Measurements from ENCODE around the gene GUCY2D.
"Not testable (repeated sequence)": the region's sequence is repeated elsewhere in the genome, so short reads cannot be mapped to it uniquely, and the experiment has no call there.

The GUCY2D gene

DNA sequence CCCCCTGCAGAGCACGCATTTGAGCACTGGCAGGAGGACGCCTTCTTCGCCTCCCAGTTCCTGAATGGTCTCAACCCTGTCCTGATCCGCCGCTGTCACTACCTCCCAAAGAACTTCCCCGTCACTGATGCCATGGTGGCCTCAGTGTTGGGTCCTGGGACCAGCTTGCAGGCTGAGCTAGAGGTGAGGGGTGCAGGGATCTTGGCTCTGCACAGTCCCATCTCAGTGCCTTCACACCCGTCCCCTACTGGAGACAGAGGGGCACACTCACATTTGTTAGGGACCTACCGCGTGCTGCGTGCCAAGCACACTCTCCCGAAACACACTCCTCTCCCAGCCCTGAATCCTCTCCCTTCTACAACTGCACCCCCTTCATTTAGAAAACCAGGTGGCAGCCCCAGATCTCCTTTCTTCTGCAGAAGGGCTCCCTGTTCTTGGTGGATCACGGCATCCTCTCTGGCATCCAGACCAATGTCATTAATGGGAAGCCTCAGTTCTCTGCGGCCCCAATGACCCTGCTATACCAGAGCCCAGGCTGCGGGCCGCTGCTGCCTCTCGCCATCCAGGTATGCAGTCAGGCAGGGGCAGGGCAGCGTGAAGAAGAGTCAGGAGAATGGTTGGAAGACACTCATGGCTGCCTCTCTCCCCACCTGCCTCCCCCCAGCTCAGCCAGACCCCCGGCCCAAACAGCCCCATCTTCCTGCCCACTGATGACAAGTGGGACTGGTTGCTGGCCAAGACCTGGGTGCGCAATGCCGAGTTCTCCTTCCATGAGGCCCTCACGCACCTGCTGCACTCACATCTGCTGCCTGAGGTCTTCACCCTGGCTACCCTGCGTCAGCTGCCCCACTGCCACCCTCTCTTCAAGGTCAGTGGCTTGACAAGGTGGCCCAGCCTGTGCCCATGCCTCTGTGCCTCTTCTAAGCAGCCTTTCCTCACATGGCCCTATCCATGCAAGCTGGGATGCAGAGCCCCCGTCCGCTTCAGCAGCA is 42.7 kb downstream of the GUCY2D start:
- no peak for DNase-seq (ENCODE audit: low read depth)

DNA sequence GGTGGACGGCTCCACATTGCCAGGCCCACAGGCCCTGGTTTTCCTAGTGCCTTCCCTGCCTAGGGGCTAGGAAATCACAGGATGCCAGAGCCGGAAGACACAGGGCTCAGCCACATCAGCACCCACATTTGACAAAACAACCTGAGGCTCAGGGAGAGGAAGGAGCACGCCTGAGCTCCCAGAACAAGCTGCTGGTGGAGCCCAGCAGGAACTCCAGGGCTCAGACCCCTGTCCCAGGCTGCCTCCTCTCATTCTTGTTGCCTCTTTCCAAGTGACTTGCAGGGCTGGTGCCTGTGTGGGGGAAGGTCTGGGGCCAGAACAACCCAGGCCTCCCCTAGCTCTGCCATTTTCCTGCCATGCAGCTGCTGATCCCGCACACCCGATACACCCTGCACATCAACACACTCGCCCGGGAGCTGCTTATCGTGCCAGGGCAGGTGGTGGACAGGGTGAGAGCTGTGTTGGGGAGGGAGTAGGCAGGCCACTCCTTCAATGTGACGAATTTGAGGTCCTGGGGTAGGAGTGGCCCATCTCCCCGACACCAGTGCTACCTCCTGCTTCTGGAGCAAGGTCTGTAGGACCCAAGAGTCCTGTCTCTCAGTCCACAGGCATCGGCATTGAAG is 44.0 kb downstream of the GUCY2D start:
- DNase-seq (ENCODE audit: low read depth): no peak

DNA sequence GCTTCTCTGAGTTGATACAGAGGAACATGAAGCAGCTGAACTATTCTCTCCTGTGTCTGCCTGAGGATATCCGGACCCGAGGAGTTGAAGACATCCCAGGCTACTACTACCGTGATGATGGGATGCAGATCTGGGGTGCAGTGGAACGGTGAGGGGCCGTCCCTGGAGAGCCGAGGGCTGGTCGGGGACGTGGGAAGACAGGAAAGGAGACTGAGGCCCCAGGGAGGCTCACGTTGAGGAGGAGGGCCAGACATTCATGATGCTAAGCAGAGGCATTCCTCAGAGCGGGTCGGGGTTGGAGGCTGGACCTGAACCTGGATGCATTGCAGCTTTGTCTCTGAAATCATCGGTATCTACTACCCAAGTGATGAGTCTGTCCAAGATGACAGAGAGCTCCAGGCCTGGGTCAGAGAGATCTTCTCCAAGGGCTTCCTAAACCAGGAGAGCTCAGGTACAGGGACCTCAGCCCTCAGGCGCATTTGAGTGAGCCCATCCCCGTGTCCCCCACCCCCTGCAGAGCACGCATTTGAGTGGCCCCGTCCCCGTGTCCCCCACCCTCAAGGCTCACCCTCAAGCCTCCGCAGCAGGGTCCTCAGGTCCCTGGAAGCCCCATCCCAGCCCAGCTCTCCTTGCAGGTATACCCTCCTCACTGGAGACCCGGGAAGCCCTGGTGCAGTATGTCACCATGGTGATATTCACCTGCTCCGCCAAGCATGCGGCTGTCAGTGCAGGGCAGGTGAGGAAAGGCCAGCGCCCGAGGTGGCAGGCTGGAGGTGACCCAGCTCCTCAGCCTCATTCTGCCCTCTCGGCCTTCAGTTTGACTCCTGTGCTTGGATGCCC is 44.7 kb downstream of the GUCY2D start:
- DNase-seq (ENCODE audit: low read depth): no peak

DNA sequence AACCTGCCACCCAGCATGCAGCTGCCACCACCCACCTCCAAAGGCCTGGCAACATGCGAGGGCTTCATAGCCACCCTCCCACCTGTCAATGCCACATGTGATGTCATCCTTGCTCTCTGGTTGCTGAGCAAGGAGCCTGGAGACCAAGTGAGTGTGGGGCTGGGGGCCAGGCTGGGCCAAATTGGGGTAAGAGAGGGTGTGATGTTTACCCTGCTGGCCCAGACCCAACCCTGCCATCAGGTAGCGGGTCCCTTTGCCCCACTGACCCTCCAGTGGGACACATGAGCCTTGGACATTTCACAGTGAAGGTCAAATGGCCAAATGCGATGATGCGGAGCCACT is 45.3 kb downstream of the GUCY2D start:
- DNase-seq (ENCODE audit: low read depth): no peak

DNA sequence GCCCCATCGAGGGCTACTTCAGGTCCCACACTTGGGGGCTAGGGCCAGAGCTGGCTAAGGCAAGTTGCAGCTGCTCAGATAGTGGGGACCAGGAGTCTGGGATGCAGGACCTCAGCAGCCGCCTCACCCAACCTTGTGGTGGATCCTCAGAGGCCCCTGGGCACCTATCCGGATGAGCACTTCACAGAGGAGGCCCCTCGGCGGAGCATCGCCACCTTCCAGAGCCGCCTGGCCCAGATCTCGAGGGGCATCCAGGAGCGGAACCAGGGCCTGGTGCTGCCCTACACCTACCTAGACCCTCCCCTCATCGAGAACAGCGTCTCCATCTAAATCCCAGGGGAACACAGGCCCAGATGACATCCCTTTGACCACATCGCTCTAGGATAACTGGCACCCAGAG is 45.8 kb downstream of the GUCY2D start:
- no peak for DNase-seq (ENCODE audit: low read depth)

DNA sequence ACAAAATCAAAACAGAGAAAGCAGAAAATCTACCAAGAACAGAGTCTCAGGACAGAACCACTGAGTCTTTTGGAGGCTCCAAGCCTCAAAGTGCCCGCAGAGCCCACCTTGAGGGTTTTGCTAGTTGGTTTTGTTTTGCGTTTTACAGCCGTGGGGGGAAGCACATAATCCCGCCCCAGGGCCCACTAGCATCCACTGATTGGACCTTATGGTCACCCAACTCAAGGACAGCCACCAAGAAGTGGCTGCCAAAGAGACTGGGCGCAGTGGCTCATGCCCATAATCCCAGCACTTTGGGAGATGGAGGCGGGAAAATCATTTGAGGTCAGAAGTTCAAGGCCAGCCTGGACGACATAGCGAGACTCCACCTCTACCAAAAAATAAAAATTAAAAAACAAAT is 46.3 kb downstream of the GUCY2D start:
- no peak for DNase-seq (ENCODE audit: low read depth)

DNA sequence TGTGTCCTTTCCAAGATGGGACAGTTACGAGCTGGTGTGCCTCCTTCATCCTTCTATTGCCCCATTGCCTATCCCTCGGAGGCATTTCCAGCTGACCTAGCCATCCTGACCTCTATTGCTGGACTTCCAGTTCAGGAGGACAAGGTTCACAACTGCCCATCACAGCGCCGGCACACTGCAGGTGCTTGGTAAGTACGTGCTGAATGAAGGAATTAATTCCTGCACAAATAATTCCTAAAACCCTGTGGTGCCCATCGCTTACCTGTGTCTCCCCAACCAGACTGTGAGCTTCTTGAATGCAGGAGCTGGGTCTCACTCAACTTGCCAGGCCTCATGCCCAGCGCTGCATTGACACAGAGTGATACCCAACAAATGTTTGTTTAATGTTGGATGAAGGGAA is 49.4 kb downstream of the GUCY2D start:
- no peak for DNase-seq (ENCODE audit: low read depth)

DNA sequence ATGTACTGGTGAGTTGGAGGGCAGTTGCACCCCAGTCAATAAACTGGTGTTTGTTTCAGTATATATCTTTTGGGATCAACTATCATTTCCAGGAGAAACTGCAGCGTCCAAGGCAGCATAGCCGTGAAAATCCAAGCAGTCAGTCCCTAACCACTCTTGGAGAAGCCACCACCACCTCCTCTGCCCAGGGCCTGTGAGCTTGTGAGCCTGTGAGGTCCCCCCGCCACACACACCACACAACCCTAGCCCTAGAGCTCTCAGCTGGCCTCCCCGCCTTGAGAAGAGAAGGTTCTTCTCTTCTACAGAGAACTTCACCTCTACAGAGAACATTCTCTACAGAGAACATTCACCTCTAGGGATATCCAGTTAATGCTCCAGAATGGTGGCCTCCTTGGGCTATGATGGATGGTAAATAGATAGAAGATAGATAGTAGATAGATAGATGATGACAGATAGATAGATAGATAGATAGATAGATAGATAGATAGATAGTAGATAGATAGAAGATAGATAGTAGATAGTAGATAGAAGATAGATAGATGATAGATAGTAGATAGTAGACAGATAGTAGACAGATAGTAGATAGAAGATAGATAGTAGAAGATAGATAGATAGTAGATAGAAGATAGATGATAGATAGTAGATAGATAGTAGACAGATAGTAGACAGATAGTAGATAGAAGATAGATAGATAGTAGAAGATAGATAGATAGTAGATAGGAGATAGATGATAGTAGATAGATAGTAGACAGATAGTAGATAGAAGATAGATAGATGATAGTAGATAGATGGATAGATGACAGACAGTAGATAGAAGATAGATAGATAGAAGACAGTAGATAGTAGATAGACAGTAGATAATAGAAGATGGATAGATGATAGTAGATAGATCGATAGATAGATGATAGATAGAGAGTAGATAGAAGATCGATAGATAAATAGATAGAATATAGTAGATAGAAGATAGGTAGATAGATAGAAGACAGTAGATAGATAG is 50.1 kb downstream of the GUCY2D start:
- DNase-seq (ENCODE audit: low read depth): no peak

DNA sequence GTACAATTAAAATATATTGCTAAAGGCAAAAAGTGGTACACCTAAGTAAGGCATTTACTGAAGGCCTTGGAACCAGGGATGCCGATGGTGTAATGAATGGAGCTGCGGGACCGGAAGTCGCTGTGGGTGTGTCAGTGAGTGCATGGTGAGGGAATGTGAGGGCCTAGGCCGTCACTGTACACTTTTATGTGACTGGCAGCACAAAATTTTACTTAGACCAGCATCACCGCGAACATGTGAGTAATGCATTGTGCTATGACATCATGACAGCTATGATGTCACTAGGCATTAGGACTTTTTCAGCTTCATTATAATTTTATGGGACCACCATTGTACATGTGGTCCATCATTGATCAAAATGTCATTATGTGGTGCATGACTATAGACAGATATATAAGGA is 51.2 kb downstream of the GUCY2D start:
- DNase-seq (ENCODE audit: low read depth): no peak

DNA sequence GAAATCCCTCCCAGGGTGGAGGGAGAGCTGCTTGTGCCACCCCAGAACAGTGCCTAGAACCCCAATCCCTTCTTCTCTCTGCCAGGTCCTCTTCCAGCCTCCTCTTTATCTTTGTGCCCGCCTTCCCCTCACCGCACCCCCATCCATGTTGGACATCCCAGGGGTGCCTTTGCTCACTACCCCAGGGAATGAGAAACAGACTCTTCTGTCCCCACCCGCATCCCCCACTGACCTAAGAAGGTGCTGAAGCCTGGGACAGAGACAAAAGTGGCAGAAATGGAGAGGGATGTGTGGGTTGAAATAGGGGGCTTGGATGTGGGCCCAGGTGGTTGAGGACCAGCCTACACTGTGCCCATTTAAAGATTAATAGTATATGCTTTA is 53.4 kb downstream of the GUCY2D start:
- no peak for DNase-seq (ENCODE audit: low read depth)

DNA sequence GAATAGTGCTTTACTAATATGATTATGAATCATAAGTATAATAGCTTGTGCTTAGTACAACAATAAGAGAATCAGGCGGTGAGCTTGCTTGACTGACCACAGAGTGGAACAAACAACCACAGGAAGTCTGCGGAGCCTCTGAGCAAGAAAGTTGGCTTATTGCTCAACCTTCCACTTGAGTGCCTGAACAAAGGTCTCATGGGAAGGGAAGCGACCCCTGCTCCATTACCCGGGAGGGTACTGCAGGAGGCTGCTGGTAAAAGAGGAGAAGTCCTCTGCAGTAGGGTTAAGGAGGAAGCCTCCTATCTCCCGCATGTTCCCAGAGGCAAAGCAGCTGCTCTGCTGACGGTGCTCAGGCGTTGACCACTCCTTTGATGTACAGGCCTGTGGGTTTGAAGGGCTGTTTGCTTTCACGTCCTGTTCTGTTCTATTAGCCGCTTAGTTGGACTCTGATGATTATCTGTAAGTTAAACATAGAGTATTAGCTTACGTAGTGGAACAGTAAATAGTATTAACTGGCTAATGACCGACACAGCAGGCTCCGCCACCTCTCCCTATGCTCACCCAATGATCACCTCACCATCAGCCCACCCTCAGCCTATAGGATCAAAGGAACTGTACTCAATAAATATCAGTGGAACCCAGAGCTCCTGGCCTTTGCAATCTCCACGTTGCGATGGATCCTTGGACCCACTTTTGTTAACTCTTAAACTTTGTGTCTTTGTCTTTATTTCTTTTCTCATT is 54.0 kb downstream of the GUCY2D start:
- DNase-seq (ENCODE audit: low read depth): no peak

DNA sequence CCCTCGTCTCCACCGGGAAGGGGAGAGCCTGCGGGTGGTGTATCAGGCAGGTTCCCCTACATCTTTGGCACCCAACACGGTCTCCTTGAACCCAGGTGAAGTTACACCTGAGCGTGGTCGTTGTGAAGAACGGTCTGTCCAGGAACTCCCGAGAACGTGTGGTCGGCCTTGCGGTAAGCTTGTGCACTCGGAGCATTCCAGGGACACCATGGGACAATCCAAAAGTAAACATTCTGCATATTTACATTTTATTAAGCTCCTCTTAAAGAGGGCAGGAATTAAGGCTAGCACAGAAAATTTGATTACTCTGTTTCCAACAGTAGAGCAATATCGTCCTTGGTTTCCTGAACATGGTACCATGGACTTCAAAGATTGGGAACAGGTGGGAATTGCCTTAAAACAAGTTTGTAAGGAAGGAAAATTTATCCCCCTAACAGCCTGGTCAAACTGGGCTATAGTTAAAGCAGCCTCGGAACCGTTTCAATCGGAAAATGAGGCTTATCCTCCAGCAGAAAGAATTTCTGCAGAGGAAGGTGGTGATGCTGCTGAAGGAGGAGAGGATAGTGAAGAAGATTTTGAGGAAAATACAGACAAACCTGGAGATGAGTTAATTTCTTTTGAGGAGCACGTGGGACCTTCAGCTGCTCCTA is 54.7 kb downstream of the GUCY2D start:
- no peak for DNase-seq (ENCODE audit: low read depth)

DNA sequence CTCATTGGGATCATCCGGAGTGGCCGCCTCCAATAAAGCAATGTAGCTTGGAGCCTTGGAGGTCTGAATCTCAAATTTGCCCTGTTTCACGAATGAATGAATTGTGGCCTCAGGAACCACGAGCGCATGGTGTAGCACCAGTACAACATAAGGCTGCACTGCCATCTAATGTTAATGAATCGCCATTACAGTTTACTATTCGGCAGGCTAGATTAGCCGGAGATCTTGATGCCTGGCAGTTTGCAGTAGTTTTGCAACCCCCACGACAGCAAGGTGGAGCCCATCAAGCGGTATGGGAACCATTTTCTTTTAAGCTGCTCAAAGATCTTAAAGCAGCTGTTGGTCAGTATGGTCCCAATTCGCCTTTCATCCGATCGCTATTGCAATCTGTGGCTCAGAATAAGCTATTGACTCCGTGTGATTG is 55.3 kb downstream of the GUCY2D start:
- peak; percentile 15 for DNase-seq (ENCODE audit: low read depth)

DNA sequence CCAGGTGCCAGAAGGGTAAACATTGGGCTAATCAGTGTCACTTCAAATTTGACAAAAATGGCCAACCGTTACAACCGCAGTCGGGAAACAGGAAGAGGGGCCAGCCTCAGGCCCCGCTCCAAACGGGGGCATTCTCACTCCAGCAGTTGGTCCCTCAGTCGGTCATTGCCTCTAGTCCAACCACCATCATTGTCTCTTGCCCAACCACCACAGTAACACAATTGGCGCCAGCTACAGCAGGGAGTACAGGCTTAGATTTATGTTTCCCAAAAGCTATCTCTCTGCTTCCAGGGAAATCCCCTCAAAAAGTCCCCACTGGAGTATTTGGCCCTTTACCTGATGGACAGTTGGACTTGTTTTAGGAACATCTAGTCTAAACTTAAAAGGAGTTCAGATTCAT is 56.7 kb downstream of the GUCY2D start:
- no peak for DNase-seq (ENCODE audit: low read depth)

DNA sequence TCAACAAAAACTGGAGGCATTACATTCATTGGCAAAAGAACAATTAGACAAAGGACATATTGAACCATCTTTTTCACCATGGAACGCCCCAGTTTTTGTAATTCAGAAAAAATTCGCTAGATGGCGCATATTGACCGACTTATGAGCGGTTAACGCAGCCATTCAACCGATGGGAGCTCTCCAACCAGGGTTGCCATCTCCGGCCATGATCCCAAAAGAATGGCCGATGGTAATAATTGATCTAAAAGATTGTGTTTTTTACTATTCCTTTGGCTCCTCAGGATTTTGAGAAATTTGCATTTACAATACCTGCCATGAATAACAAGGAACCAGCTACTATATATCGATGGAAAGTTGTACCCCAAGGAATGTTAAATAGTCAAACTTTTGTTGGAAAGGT is 57.9 kb downstream of the GUCY2D start:
- peak; percentile 42 for DNase-seq (ENCODE audit: low read depth)

DNA sequence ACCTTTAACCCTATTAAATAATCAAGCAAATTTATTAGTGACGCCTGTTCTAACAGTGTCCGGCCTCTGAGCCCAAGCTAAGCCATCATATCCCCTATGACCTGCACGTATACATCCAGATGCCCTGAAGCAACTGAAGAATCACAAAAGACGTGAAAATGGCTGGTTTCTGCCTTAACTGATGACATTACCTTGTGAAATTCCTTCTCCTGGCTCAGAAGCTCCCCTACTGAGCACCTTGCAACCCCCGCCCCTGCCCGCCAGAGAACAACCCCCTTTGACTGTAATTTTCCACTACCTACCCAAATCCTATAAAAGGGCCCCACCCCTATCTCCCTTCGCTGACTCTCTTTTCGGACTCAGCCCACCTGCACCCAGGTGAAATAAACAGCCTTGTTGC is 59.4 kb downstream of the GUCY2D start:
- not testable (repeated sequence) for DNase-seq (ENCODE audit: low read depth)

DNA sequence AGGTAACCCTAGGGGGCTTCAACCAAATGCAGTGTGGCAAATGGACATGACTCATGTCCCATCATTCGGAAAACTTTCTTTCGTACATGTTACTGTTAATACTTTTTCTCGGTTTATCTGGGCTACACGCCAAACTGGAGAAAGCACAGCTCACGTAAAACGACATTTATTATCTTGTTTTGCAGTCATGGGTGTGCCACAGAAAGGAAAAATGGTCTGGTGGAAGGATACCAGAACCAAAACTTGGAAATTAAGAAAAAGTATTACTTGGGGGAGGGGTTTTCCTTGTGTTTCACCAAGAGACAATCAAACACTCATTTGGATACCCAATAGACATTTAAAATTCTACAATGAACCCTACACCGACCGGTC is 60.0 kb downstream of the GUCY2D start:
- DNase-seq (ENCODE audit: low read depth): no peak

DNA sequence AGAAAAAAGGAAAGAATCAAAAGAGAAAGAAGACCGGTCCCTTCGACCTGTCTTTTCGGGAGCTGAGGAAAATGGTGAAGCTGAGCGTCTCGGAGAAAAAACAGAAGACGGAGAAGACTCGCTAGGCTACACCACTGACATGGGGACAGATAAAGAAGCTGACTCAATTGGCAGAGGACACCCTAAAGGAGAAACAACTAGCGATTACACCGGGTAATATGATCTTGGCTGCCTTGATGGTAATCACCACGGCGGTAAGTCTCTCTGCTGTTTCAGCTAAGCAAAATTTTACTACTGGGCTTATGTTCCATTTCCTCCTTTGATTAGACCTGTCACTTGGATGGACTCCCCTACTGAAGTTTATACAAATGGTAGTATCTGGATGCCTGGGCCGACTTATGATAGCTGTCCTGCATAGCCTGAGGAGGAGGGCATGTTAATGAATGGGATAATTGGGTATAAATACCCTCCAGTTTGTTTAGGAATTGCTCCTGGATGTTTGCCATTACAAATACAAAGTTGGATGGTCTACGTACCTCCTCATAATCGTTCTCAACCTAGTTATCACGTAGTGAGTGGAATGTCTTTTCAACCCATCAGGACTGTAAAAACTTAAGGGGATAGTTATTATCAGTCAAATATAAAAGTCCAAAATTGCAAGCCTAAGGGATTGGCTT is 60.5 kb downstream of the GUCY2D start:
- DNase-seq (ENCODE audit: low read depth): no peak

DNA sequence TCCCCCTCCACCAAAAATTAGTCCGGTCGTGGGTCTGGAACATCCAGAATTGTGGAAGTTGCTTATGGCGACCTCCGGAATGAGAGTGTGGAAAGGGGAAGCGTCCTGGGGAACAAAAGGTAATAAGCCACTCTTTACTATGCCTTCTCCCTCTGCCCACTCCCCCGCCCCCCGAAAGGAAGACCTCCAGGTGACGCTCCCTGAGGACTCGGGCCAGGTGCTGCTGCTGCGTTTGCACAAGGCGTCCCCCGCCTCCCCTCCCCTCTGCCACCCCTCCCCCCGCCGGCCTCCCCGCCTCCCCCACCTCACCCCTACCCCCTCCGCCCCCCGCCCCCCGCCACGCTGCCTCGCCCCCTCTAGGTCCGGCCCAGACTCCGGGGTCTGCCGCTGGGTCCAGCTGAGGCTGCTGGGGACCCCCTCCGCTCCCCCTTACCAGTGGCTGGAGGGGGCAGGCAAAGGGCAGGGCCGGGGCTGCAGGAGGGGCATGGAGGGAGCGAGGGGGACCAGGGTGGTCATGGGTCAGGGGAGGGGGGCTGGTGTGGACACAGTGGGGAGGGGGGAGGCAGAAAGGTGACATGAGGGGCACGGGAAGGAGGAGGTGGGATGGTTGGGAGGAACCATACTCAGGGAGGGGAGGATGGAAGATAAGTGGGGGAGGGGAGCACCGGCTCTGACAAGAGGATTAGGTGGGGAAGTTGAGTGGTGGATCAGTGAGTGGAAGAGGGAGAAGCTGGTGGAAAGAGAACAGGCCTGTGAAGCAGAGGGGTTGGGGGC is 61.5 kb downstream of the GUCY2D start:
- DNase-seq (ENCODE audit: low read depth): no peak

Measured in T follicular helper cell (primary cell).